GM18907 (cell line): ENCODE data around the gene QRICH1.

ENCODE experiments used
- ATAC-seq: cut with Tn5 transposase; IDR thresholded peaks from one replicate; pipeline ENCODE4 v1.9.1; 2021; ENCODE audit warnings: mild to moderate bottlenecking, moderate library complexity; ENCODE audit not compliant: unreplicated experiment

Gene QRICH1

GRCh38 chr3:49093853-49094767 lies at the start of gene QRICH1:
TSS of gene QRICH1 (minus strand) at chr3:49094071. CDS start at chr3:49077017, 17,054 bp downstream.
- ATAC-seq, result peak; percentile 79

- no peak for ATAC-seq
These were observed 46.2 kb upstream of the QRICH1 start for GRCh38 chr3:49140080-49140479.

- ATAC-seq, result no peak
These were observed 41.6 kb upstream of the QRICH1 start for GRCh38 chr3:49135499-49135898.

- ATAC-seq, result no peak
These were observed 40.8 kb upstream of the QRICH1 start for GRCh38 chr3:49134471-49135265.

- no peak for ATAC-seq
These were observed 39.5 kb upstream of the QRICH1 start for GRCh38 chr3:49133226-49133951.

GRCh38 chr3:49132437-49133225 lies 38.8 kb upstream of the QRICH1 start, which contains the start of gene LAMB2:
TSS of gene LAMB2 (minus strand) at chr3:49133050. CDS start at chr3:49132867, 183 bp downstream.
- ATAC-seq, result no peak

GRCh38 chr3:49132073-49132436 lies 38.2 kb upstream of the QRICH1 start:
- ATAC-seq, result no peak

GRCh38 chr3:49131576-49131975 lies 37.7 kb upstream of the QRICH1 start:
- ATAC-seq, result no peak

- ATAC-seq, result no peak
These were observed 37.2 kb upstream of the QRICH1 start for GRCh38 chr3:49131040-49131439.

- no peak for ATAC-seq
These were observed 31.3 kb upstream of the QRICH1 start for GRCh38 chr3:49124991-49125670.

GRCh38 chr3:49124203-49124602 lies 30.3 kb upstream of the QRICH1 start:
- ATAC-seq, result no peak

GRCh38 chr3:49123687-49124086 lies 29.8 kb upstream of the QRICH1 start:
- ATAC-seq, result no peak

- no peak for ATAC-seq
These were observed 29.1 kb upstream of the QRICH1 start for GRCh38 chr3:49122886-49123545.

GRCh38 chr3:49122451-49122850 lies 28.6 kb upstream of the QRICH1 start:
- no peak for ATAC-seq

GRCh38 chr3:49122022-49122421 lies 28.2 kb upstream of the QRICH1 start:
- no peak for ATAC-seq

- no peak for ATAC-seq
These were observed 27.4 kb upstream of the QRICH1 start for GRCh38 chr3:49121132-49121736.

- ATAC-seq, result peak; percentile 82
These were observed 26.7 kb upstream of the QRICH1 start, which contains the start of gene USP19 for GRCh38 chr3:49120438-49121131. TSS of gene USP19 (minus strand) at chr3:49120823. CDS start at chr3:49119145, 1,678 bp downstream.

- peak; percentile 1 for ATAC-seq
These were observed 26.2 kb upstream of the QRICH1 start for GRCh38 chr3:49120096-49120437.
